ENCODE results near the gene ZFP36L2.

The ZFP36L2 gene

GRCh38 chr2:43241558-43241957, 15.2 kb upstream of the ZFP36L2 start:
- FAIRE-seq, result no peak

- FAIRE-seq, result no peak
These were observed 14.4 kb upstream of the ZFP36L2 start for GRCh38 chr2:43240766-43241150.

DNA sequence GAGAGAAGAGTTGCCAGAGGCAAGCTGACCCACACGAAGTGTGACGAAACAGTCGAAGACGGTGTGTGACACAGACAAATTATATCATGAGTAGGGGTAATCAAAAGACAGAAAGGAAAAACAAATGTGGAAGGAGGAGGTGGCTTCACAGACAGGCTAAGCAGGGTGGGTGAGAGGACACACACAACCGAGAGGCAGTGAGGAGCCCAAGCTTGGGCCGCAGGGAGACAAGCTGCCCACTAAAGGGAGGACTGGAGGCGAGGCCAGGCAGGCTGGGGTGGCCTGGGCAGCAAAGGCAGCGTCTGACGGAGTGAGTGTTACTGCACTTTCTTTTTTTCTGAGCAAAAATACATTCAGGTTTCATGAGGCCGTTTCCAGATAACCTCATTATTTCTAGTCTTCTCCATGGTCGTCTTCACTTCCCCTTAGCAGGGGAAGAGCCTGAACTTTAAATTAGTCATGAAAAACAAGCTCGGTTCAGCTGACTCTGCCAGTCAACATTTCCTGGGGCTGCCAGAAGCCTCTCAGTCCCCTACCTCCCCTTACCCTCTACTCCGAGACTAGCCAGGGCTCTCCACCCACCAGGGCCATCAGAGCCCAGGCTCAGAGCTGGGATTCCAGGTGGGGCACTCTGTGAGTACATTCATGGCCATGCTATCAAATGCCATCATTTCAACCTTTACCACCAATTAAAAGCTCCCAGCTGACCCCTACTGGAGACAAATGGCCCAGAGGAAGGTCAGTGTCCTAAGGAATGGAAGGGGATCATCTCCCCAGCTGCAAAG, 13.8 kb upstream of the ZFP36L2 start:
- no peak for FAIRE-seq

- FAIRE-seq, result no peak
These were observed 12.4 kb upstream of the ZFP36L2 start for GRCh38 chr2:43238813-43239212.

DNA sequence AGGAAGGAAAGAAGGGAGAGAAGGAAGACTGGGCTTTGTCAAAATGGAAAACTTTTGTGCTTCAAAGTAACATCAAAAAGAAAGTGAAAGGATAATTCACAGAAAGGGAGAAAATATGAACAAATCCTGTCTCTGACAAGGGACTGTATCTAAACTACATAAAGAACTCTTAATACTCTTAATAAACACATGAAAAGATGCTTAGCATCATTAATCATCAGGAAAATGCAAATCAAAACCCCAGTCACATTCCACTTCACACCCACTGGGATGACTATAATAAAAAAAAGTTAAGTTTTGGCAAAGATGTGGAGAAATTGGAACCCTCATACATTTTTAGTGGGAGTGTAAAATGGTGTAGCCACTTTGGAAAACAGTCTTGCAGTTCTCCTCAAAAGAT, 11.8 kb upstream of the ZFP36L2 start:
- no peak for FAIRE-seq

DNA sequence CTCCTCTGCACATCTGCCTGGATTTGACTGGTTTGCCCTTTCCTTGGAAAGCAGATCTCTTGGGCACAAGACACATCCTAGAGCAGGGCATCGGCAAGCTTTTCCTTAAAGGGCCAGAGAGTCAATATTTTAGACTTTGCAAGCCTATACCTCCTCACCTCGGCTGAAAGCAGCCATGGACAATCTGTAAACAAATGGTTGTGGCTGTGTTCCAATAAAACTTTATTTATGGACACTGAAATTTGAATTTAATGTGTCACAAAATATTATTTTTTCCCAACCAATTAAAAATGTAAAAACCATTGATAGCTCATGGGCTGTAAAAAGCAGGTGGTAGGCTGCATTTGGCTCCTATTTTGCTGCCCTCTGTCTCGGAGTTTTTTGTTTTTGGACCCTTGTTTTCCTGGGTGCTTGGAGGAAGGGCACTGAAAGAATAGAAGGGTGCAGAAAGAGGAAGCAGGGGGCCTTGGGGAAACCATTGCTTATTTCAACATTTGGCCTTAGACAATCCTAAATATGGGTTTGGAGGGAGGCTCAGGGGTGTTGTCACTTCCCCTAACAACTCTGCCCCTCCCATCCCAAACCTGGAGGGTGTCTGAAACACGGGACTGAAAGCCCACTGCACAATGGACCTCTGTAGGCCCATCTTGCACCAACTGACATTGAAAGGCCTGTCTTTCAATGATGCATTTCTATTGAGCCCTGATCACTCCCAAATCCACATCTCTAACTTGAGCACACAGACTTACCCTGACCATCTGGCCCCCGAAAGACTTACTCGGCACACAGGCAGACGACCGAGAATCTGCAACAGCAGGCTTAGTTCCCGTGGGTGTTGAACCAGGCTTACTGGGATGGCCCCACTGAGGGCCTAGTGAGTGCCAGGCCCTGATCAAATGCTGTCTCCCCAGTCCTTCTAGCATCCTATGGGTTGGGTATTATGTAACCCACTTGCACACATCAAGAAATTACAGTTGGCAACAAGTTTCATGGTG, 7.1 kb upstream of the ZFP36L2 start:
- no peak for FAIRE-seq

GRCh38 chr2:43230951-43231827, 4.8 kb upstream of the ZFP36L2 start:
- no peak for FAIRE-seq

DNA sequence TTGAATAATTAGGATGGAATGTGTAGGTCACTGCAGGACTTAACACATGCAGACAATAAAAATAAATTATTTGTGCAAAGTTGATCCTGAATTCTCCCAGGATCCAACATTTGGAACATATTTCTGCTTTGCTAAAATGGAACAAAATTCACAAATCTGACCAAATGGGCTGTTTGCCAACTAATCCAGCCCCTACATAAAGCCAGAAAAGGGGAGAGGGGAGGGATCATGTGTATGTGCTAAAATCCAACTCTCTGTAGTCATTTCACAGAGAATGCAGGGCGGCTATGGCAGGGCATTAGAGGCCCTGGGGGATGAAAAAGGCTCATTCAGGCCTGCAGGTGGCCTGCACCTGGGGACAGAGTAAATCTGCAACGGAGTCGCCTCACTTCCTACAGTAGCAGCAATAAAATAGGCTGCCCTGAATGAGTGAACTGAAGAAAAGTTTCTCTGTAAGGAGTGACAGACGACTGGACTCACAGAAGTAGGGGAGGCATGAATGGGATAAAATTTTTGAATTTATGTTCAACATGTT, 4.0 kb upstream of the ZFP36L2 start:
- no peak for FAIRE-seq

DNA sequence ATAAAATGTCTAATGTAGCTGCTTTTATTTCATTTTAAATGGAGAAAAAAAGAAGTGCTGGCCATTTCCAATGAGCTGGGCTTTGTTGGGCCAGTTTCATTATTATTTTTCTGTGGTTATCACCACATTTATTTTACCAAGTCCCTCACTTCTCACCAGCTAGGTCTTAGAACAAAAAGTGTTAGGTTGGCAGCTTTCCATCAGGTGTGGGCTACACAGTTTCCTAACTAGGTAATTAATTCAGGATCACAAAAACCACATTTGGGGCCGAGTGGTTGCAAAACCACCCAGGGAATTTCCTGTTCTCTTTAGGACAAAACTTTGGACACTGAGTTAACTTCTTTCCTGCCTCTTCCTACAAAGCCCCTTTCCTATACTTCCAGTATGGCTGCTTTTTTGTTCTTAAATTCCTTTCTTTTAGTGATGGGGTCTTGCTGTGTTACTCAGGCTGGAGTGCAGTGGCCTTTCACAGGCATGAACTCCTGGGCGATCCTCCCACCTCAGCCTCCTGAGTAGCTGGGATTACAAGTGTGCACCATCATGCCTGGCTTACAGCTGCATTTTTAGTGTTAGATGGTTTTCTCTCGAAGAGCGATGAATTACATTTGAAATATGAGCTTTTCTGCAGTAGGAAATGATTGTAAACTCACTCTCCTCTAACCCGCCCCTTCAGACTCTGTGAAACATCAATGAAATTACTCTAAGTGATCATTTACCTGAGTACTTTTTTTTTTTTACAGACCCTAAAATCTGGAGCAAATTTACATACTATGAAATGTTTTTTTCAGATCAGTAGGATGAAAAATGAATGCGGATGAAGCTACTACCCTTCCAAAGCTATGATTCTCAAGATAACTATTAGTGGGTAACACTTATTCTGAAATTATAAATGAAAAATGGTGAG, 2.6 kb upstream of the ZFP36L2 start:
- FAIRE-seq, result no peak

DNA sequence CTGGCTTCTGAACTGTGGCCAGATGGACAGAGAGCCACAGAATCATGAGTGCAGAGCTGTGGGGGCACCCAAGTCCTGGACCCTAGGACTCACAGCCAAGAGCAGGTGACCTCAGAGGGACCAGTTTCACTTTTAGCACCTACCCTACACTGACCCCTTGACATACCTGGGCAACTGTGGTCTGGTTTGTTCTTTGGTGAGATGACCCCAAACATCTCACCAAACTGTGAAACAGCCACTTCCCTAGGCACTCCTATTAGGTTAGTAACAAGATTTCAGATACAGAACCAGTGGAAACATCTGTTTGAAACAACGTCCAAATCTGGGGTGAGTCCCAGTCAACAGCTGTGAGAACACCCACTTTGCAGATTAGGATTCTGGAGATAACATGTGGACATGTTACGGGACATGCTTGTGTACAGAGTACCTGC, 1.9 kb upstream of the ZFP36L2 start:
- FAIRE-seq, result no peak

DNA sequence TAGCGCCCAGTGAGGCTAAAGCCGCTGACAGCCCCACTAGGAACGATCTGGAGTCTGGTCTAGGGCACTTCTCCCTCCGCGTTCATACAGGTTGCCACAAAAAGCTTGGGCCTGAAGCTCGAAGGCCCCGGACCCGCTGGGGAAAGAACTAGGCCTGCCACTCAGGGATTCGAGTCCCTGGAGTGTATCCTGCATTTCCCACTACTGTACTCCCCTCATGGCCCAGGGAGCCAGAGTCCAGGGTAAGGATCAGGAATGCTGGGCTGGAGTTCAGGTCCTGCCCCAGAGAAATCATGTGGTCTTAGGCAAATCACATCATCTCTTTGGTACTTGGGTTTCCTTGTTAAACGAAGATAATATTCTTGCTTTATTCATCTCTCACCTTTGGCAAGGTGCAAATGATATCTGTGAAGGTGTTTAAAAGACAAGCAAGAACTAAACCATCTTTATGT, 1.4 kb upstream of the ZFP36L2 start:
- FAIRE-seq, result no peak

DNA sequence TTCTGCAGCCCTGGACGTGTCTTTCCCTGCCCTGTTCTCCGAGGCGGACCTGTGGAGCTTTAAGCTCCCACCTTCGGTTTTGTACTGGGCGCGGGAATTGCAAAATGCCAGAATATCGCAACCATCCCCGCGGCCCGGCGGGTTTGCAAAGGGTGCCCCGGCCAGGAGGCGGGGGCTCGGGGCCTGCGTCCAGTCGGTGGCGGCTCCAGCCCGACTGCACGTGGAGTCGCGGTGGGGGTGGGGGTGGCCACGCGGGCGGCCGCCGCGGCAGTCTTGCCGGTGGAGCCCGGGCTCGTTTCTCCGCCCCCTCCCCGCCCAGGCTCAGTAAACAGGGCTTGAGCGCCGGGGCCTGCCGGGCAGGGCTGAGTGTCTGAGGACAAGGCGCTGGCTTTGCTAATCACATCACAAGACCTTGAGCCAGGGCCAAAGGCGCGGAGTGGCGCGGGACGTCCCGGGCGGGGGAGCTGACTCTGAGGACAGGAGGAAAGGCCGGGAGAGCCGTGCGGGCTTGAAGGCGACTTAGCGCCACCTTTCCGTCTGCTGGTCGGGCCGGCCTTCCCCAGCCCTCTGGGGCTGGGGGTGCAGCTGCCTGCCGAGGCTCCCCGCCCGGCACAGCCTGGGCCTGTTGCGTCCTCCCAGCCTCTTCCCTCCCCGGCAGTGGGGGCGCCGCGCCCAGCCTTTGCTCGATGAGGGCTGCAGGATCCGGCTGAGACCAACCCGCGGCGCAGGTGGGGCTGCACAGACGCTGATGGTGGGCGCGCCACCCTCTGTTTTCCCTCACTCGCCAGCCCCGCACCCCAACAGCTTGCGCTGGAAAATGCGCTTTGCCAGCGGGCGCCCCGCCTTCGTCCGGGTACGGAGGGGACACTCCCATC, 786 bp upstream of the ZFP36L2 start:
- no peak for FAIRE-seq

DNA sequence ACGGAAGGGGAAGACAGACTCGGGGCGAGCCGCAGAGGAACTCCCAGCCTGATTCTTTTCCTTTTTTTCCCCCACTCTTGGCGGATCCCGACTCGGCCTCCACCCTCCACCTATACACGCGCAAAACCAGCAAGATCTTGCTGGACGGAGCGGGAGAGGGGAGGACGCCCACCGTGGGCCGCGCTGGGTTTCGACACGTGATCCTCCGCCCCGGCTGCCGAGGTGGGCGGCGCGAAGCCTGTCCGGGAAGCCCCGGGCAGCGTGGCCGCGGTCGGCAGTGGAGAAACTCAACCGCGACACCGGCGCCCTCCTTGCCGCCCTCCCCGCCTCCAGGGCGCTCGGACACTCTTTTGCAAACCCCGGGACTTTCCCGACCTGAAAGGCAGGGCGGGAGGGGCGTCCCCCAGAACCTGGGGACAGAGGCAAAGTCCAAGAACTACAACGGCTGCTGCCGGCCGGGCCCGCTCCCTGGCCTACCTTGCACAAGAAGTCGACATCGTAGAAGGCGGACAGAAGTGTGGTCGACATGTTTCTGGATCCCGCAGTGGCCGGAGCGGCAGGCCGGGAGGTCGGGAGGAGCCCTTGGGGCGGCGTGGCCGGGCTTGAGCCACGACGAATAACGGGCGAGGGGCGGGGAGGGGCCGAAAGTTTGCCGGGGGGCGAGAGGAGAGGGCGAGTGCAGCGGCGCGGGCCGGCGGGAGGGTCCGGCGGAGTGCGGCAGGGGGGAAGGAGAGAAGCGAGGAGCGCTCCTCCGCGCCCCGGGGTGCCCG, 433 bp downstream of the ZFP36L2 start:
- FAIRE-seq, result no peak

DNA sequence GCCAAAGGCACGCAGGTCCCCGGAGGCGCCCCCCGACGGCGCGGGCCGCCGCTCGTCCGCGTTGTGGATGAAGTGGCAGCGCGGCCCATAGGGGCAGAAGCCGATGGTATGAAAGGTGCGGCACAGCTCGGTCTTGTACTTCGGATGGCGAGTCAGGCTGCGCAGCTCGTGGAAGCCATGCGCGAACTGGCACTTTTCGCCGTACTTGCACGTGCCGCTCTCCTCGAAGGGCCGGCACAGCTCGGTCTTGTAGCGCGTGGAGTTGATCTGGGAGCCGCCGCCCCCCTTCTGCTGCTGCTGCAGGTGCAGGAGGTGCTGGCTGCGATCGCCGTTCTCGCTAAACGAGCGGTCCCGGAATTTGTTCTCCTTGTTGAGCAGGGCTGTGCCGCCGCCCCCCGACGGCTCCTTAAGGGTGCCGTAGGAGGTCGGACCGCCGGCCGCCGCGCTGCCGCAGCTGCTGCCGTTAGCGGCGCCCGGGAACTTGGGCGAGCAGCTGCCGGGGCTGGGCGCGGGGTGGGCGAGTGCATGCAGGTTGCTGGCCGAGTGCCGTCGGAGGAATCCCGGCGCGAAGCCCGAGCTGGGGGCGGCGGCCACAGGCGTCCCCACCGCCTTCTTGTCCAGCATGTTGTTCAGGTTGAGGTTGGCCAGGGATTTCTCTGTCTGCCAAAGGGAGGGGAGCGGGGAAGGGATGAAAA, 1.2 kb downstream of the ZFP36L2 start:
- FAIRE-seq, result no peak

DNA sequence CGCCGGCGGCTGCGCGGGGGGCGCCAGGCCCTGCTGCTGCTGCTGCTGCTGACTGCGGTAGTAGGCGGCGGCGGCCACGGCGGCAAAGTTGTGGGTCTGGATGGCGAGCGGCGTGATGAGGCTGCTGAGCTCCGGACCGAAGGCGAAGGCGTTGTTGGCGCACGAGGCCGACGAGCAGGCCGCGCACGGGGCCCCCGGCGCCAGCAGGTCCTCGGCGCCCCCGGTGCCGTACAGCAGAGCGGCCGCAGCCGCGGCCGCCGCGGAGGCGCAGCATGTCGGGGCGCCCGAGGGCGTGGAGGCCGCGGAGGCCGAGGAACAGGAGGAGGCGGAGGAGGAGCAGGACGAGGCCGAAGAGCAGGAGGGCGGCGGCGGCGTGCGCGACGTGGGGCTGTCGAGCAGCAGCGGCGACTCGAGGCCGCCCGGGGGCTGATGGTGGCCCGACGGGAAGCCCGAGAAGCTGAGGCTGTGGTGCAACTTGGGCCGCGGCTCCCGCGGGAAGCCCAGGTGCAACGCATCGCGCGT, 1.8 kb downstream of the ZFP36L2 start:
- no peak for FAIRE-seq

- no peak for FAIRE-seq
These were observed 2.3 kb downstream of the ZFP36L2 start for GRCh38 chr2:43224131-43224570.

DNA sequence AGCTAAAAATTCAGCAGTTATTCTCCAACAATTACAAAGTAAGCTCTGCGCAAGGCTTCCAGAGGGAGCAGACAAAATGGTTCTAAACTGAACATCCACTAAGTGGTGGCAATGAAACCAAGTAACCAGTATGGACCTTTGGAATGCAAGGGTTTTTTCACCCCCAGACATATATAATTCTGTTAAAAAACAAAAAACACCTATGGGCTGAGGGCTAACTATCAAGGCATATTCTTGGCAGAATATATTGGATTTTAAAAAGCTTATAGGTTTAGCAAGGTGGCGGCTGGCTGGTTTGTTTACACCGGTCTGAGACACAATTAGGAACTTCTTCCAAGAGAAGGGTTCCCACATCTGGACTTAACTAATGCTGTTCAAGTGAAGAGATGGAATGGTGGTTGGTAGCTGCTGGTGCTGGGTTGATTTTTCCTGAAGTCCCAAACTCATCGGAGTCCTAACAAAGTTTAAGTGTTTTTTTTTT, 2.8 kb downstream of the ZFP36L2 start:
- no peak for FAIRE-seq
